ENCODE measurements around the gene CACNA2D2. TPM values are rescaled to one million over a fixed set of nuclear protein-coding genes. Genes with fewer than 3 reads are reported as not detected.
"Not testable (repeated sequence)": the region's sequence is repeated elsewhere in the genome, so short reads cannot be mapped to it uniquely, and the experiment has no call there.

CACNA2D2 gene
- total and polyA plus RNA-seq, 3 donors from 2014 or later: 15.9 to 19.3 (median 16.1) TPM

- WGBS, 2 donors: 82 to 84% methylated on average over 4 of the region's 4 CpGs
- no peaks in the 10 kb centered on the region for H3K27me3 ChIP-seq
- no peak for DNase-seq
- intact Hi-C loops (cut with DNase I; ENCODE audit: low total_unique reads): no loop called here
- no peak overlapping the region for H3K4me3 ChIP-seq
- H3K9me3 ChIP-seq: no peaks in the 10 kb centered on the region
- H3K27ac ChIP-seq: no peak overlapping the region
- TF ChIP-seq POLR2A (IDR thresholded peaks at IDR 0.05): no peak
- TF ChIP-seq, protein P1, sequence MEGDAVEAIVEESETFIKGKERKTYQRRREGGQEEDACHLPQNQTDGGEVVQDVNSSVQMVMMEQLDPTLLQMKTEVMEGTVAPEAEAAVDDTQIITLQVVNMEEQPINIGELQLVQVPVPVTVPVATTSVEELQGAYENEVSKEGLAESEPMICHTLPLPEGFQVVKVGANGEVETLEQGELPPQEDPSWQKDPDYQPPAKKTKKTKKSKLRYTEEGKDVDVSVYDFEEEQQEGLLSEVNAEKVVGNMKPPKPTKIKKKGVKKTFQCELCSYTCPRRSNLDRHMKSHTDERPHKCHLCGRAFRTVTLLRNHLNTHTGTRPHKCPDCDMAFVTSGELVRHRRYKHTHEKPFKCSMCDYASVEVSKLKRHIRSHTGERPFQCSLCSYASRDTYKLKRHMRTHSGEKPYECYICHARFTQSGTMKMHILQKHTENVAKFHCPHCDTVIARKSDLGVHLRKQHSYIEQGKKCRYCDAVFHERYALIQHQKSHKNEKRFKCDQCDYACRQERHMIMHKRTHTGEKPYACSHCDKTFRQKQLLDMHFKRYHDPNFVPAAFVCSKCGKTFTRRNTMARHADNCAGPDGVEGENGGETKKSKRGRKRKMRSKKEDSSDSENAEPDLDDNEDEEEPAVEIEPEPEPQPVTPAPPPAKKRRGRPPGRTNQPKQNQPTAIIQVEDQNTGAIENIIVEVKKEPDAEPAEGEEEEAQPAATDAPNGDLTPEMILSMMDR (IDR thresholded peaks at IDR 0.05): no peak
- H3K4me1 ChIP-seq: peaks cover 19% of the 10 kb centered on the region
- H3K36me3 ChIP-seq (ENCODE audit: low read depth, missing control alignments): no peaks in the 10 kb centered on the region
These were observed 14.3 kb upstream of the CACNA2D2 start for GRCh38 chr3:50517721-50518206.

- peak; percentile 18 for DNase-seq
- peak overlapping the region; percentile 10 to 27 for H3K27ac ChIP-seq
- no peak overlapping the region for H3K4me3 ChIP-seq
- intact Hi-C loops (cut with DNase I; ENCODE audit: low total_unique reads): no loop called here
- H3K9me3 ChIP-seq: no peaks in the 10 kb centered on the region
- TF ChIP-seq POLR2A (IDR thresholded peaks at IDR 0.05): no peak
- TF ChIP-seq, protein P1 (IDR thresholded peaks at IDR 0.05): no peak
- H3K27me3 ChIP-seq: no peaks in the 10 kb centered on the region
- peaks cover 19% of the 10 kb centered on the region for H3K4me1 ChIP-seq
- H3K36me3 ChIP-seq (ENCODE audit: low read depth, missing control alignments): no peaks in the 10 kb centered on the region
- WGBS, 2 donors: 65 to 82% methylated on average over 4 of the region's 4 CpGs
These were observed 13.0 kb upstream of the CACNA2D2 start for GRCh38 chr3:50516440-50516871.

- Histone ChIP-seq H3K36me3 (ENCODE audit: low read depth, missing control alignments) (no peaks in the 10 kb centered on the region), H3K4me3 (no peak overlapping the region), H3K27ac (peak overlapping the region; percentile 10 to 27), H3K27me3 (no peaks in the 10 kb centered on the region), H3K4me1 (peaks cover 19% of the 10 kb centered on the region), H3K9me3 (no peaks in the 10 kb centered on the region)
- intact Hi-C loops (cut with DNase I; ENCODE audit: low total_unique reads): no loop called here
- DNase-seq: peak; percentile 60
- TF ChIP-seq, protein P1 (IDR thresholded peaks at IDR 0.05): no peak
- TF ChIP-seq POLR2A (IDR thresholded peaks at IDR 0.05): no peak
- WGBS, 2 donors: 30 to 38% methylated on average over 20 to 22 of the region's 22 CpGs
These were observed 12.4 kb upstream of the CACNA2D2 start for GRCh38 chr3:50515565-50516439.

DNA sequence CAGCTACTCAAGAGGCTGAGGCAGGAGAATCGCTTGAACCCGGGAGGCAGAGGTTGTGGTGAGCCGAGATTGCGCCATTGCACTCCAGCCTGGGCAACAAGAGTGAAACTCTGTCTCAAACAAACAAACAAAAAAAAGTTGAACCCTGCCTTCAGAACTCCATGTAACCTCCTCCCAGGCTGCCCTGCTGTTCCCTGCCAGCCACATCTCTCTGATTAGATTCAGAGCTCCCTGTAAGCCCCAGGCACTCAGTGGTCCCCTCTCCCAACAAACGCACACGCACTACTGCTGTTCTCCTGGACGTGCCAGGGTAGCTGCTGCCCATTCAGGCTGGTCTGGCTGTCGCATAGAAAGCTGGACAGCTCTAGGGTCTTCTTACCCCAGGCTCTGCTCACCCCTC lies 9.5 kb upstream of the CACNA2D2 start:
- H3K4me1 ChIP-seq: peaks cover 19% of the 10 kb centered on the region
- H3K9me3 ChIP-seq; H3K4me3 ChIP-seq; H3K27me3 ChIP-seq; H3K27ac ChIP-seq; H3K36me3 ChIP-seq (ENCODE audit: low read depth, missing control alignments); intact Hi-C loops (cut with DNase I; ENCODE audit: low total_unique reads); DNase-seq: not testable (repeated sequence)
- WGBS, 2 donors: 80 to 91% methylated on average over 7 to 8 of the region's 8 CpGs

DNA sequence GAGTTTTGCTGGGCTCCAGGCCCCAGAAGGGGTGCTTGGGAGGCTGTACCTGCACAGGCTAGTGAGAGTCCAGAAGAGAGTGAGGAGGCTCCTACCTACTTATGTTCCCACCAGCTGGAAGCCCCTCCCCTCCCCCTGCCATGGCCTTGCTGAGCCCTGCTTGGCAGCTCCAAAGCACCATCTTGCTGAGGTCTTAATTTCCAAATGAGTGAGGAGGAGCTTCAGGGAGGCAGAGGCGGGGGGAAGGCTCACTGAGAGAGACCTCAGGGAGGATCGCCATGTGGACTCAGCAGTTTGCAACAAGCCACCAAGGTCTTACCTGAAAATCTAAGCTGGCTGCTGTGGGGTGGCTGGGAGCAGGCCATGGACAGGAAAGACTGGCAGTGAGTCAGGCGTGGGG lies 8.7 kb upstream of the CACNA2D2 start:
- TF ChIP-seq, protein P1 (IDR thresholded peaks at IDR 0.05): no peak
- no peak for TF ChIP-seq POLR2A (IDR thresholded peaks at IDR 0.05)
- Histone ChIP-seq H3K4me3 (no peak overlapping the region), H3K36me3 (ENCODE audit: low read depth, missing control alignments) (no peaks in the 10 kb centered on the region), H3K27ac (no peak overlapping the region), H3K4me1 (peaks cover 19% of the 10 kb centered on the region), H3K27me3 (no peaks in the 10 kb centered on the region), H3K9me3 (no peaks in the 10 kb centered on the region)
- intact Hi-C loops (cut with DNase I; ENCODE audit: low total_unique reads): no loop called here
- no peak for DNase-seq
- 89 to 98% methylated on average over 3 of the region's 3 CpGs for WGBS, 2 donors
